Astrocyte (in vitro differentiated cells and primary cell): ENCODE measurements around the gene PSMG3. TPM values are rescaled to one million over a fixed set of nuclear protein-coding genes. Genes with fewer than 3 reads are reported as not detected.

ENCODE experiments used
- DNase-seq: peaks from one replicate; pipeline ENCODE4 v3.0.0-alpha.2; 2010; ENCODE audit warnings: low read depth
- FAIRE-seq: peaks from 2 replicates; lab custom pipeline; 2011; peaks lifted over from hg19 to GRCh38; lab: Jason Lieb, UNC
- H2AFZ ChIP-seq: 2 replicates; pipeline ENCODE4 v1.6.0; 2012; ENCODE audit warnings: low read depth, low read length, inconsistent platforms
- H3K27ac ChIP-seq: 2 replicates; pipeline ENCODE4 v1.5.1; 2011; ENCODE audit warnings: low read depth, low read length, inconsistent platforms
- H3K27me3 ChIP-seq: 2 replicates; pipeline ENCODE4 v1.6.0; 2011; ENCODE audit warnings: low read length, inconsistent platforms; ENCODE audit not compliant: insufficient read depth
- H3K36me3 ChIP-seq: 2 replicates; pipeline ENCODE4 v1.5.1; 2011; ENCODE audit warnings: low read length, inconsistent platforms; ENCODE audit not compliant: insufficient read depth
- H3K4me1 ChIP-seq: 2 replicates; pipeline ENCODE4 v1.5.1; 2011; ENCODE audit warnings: low read length, inconsistent platforms; ENCODE audit not compliant: insufficient read depth
- H3K4me2 ChIP-seq: 2 replicates; pipeline ENCODE4 v1.6.0; 2012; ENCODE audit warnings: low read length, inconsistent platforms
- H3K4me3 ChIP-seq: 2 replicates; pipeline ENCODE4 v1.5.1; 2011; ENCODE audit warnings: low read depth, mild to moderate bottlenecking, low read length, inconsistent platforms; ENCODE audit not compliant: insufficient read depth
- H3K79me2 ChIP-seq: 2 replicates; pipeline ENCODE4 v1.6.0; 2012; ENCODE audit warnings: mild to moderate bottlenecking, low read length, inconsistent platforms; ENCODE audit not compliant: insufficient read depth
- H3K9ac ChIP-seq: 2 replicates; pipeline ENCODE4 v1.6.0; 2012; ENCODE audit warnings: mild to moderate bottlenecking, low read length, inconsistent platforms
- H3K9me3 ChIP-seq: 2 replicates; pipeline ENCODE4 v1.5.1; 2012; ENCODE audit warnings: low read depth, mild to moderate bottlenecking, low read length, inconsistent platforms; ENCODE audit not compliant: insufficient read depth
- H4K20me1 ChIP-seq: 2 replicates; pipeline ENCODE4 v1.6.0; 2012; ENCODE audit warnings: low read length, inconsistent platforms; ENCODE audit not compliant: insufficient read depth
- H3K27ac Mint-ChIP-seq: one replicate; pipeline ENCODE4 v1.8.0; 2021; ENCODE audit warnings: mild to moderate bottlenecking, mixed read lengths; ENCODE audit not compliant: unreplicated experiment
- H3K27me3 Mint-ChIP-seq: one replicate; pipeline ENCODE4 v1.8.0; 2021; ENCODE audit warnings: low read depth, mixed read lengths; ENCODE audit not compliant: unreplicated experiment
- H3K36me3 Mint-ChIP-seq: one replicate; pipeline ENCODE4 v1.8.0; 2021; ENCODE audit warnings: low read depth, mixed read lengths; ENCODE audit not compliant: unreplicated experiment
- H3K4me1 Mint-ChIP-seq: one replicate; pipeline ENCODE4 v1.8.0; 2021; ENCODE audit warnings: low read depth, mixed read lengths; ENCODE audit not compliant: unreplicated experiment
- H3K4me3 Mint-ChIP-seq: one replicate; pipeline ENCODE4 v1.8.0; 2021; ENCODE audit warnings: mild to moderate bottlenecking, moderate library complexity, mixed read lengths; ENCODE audit not compliant: unreplicated experiment
- H3K9me3 Mint-ChIP-seq: one replicate; pipeline ENCODE4 v1.8.0; 2021; ENCODE audit warnings: mild to moderate bottlenecking, mixed read lengths; ENCODE audit not compliant: unreplicated experiment
- CTCF ChIP-seq: IDR thresholded peaks from 2 replicates; pipeline ENCODE4 v1.5.1; 2011; ENCODE audit warnings: low read depth, mild to moderate bottlenecking, inconsistent platforms, low read length, moderate library complexity; ENCODE audit not compliant: insufficient read depth
- EZH2 ChIP-seq: IDR thresholded peaks from 2 replicates; pipeline ENCODE4 v1.6.1; 2012; ENCODE audit warnings: mild to moderate bottlenecking, low read length, inconsistent platforms; ENCODE audit not compliant: insufficient read depth
- total RNA-seq: library from RNA; stranded (reverse); gene quantifications from 2 replicates; pipeline ENCODE4 v1.2.1, GENCODE V29; 2021

Gene PSMG3
- total RNA-seq, 1 donor from 2014 or later = 30.3 TPM

- FAIRE-seq = no peak
- no peak overlapping the region for H3K9ac ChIP-seq
- H4K20me1 ChIP-seq = no peaks in the 10 kb centered on the region
- Mint-ChIP-seq H3K27ac (no peak overlapping the region), H3K27me3 (peaks cover 34% of the 10 kb centered on the region), H3K36me3 (peaks cover 13% of the 10 kb centered on the region), H3K4me3 (no peak overlapping the region), H3K9me3 (peaks cover 7% of the 10 kb centered on the region), H3K4me1 (no peaks in the 10 kb centered on the region)
- H3K4me3 ChIP-seq = no peak overlapping the region
- H3K36me3 ChIP-seq = no peaks in the 10 kb centered on the region
- TF ChIP-seq CTCF = no peak
- no peak for TF ChIP-seq EZH2
- no peak overlapping the region for H3K27ac ChIP-seq
- no peak overlapping the region for H3K4me2 ChIP-seq
- H3K79me2 ChIP-seq = no peaks in the 10 kb centered on the region
- no peak overlapping the region for H2AFZ ChIP-seq
- peaks cover 22% of the 10 kb centered on the region for H3K27me3 ChIP-seq
- no peaks in the 10 kb centered on the region for H3K4me1 ChIP-seq
- H3K9me3 ChIP-seq = peaks cover 9% of the 10 kb centered on the region
- DNase-seq = no peak
Observed at GRCh38 chr7:1587738-1588137, 17.9 kb upstream of the PSMG3 start.

- peaks cover 7% of the 10 kb centered on the region for H3K9me3 Mint-ChIP-seq
- no peak overlapping the region for H2AFZ ChIP-seq
- no peaks in the 10 kb centered on the region for H4K20me1 ChIP-seq
- H3K4me1 ChIP-seq = no peaks in the 10 kb centered on the region
- H3K9ac ChIP-seq = no peak overlapping the region
- H3K4me3 ChIP-seq = no peak overlapping the region
- no peak overlapping the region for H3K4me2 ChIP-seq
- H3K27me3 Mint-ChIP-seq = peaks cover 28% of the 10 kb centered on the region
- H3K27ac Mint-ChIP-seq = no peak overlapping the region
- DNase-seq (no peak), FAIRE-seq (no peak)
- H3K9me3 ChIP-seq = peaks cover 9% of the 10 kb centered on the region
- H3K4me3 Mint-ChIP-seq = no peak overlapping the region
- H3K27me3 ChIP-seq = peaks cover 22% of the 10 kb centered on the region
- no peaks in the 10 kb centered on the region for H3K79me2 ChIP-seq
- peaks cover 13% of the 10 kb centered on the region for H3K36me3 Mint-ChIP-seq
- no peaks in the 10 kb centered on the region for H3K36me3 ChIP-seq
- no peak for TF ChIP-seq EZH2
- TF ChIP-seq CTCF = no peak
- H3K27ac ChIP-seq = no peak overlapping the region
- H3K4me1 Mint-ChIP-seq = no peaks in the 10 kb centered on the region
Observed at GRCh38 chr7:1586827-1587705, 17.2 kb upstream of the PSMG3 start.

- no peak for FAIRE-seq
- H3K27ac ChIP-seq = no peak overlapping the region
- H3K4me3 Mint-ChIP-seq = no peak overlapping the region
- H3K79me2 ChIP-seq = no peaks in the 10 kb centered on the region
- no peak overlapping the region for H3K27ac Mint-ChIP-seq
- no peak for DNase-seq
- H3K36me3 Mint-ChIP-seq = peaks cover 15% of the 10 kb centered on the region
- H2AFZ ChIP-seq = no peak overlapping the region
- no peak for TF ChIP-seq CTCF
- TF ChIP-seq EZH2 = no peak
- no peak overlapping the region for H3K4me2 ChIP-seq
- peaks cover 9% of the 10 kb centered on the region for H3K9me3 ChIP-seq
- H3K9ac ChIP-seq = no peak overlapping the region
- no peaks in the 10 kb centered on the region for H3K36me3 ChIP-seq
- no peaks in the 10 kb centered on the region for H3K4me1 Mint-ChIP-seq
- H3K4me1 ChIP-seq = no peaks in the 10 kb centered on the region
- H3K27me3 Mint-ChIP-seq = peaks cover 26% of the 10 kb centered on the region
- H3K27me3 ChIP-seq = peaks cover 18% of the 10 kb centered on the region
- no peak overlapping the region for H3K4me3 ChIP-seq
- no peaks in the 10 kb centered on the region for H4K20me1 ChIP-seq
- H3K9me3 Mint-ChIP-seq = peaks cover 7% of the 10 kb centered on the region
Observed at GRCh38 chr7:1586126-1586826, 16.4 kb upstream of the PSMG3 start.
